ENCODE measurements around the gene IRF2.

IRF2 gene

GRCh38 chr4:184363258-184363657, 111.1 kb downstream of the IRF2 start:
- Histone ChIP-seq H3K27ac (peak overlapping the region; percentile 80), H3K4me1 (ENCODE audit: control insufficient read depth in 1 of 2, insufficient read depth in 1 of 2, low read depth in 1 of 2, low read length in 1 of 2) (peaks cover 37 to 45% of the 10 kb centered on the region in 2 experiments), H3K36me3 (no peaks in the 10 kb centered on the region), H3K27me3 (no peaks in the 10 kb centered on the region), H3K4me3 (ENCODE audit: low read depth in 1 of 2, low read length in 1 of 2) (no peak overlapping the region), H3K9me3 (no peaks in the 10 kb centered on the region)
- TF ChIP-seq, protein P1, sequence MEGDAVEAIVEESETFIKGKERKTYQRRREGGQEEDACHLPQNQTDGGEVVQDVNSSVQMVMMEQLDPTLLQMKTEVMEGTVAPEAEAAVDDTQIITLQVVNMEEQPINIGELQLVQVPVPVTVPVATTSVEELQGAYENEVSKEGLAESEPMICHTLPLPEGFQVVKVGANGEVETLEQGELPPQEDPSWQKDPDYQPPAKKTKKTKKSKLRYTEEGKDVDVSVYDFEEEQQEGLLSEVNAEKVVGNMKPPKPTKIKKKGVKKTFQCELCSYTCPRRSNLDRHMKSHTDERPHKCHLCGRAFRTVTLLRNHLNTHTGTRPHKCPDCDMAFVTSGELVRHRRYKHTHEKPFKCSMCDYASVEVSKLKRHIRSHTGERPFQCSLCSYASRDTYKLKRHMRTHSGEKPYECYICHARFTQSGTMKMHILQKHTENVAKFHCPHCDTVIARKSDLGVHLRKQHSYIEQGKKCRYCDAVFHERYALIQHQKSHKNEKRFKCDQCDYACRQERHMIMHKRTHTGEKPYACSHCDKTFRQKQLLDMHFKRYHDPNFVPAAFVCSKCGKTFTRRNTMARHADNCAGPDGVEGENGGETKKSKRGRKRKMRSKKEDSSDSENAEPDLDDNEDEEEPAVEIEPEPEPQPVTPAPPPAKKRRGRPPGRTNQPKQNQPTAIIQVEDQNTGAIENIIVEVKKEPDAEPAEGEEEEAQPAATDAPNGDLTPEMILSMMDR (IDR thresholded peaks at IDR 0.05): no peak

DNA sequence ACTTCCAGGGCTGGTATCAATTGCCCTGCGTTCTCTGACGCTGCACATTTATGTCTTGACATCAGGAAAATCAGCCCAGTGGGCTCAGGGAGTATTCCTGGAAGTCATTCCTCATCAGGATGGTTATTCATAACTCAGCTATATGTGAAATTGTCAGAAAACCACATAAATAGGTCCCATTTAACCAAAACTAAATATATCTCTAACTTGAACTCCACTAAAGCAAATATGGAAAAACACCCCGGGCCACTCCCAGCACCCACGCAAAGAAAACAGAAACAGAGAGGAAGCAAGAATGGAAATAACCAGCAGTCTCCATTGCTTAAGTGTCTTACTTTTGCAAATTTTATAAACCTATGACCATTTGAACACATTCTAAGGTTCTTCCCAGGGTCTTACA, 112.0 kb downstream of the IRF2 start:
- H3K4me3 ChIP-seq (ENCODE audit: low read depth in 1 of 2, low read length in 1 of 2): no peak overlapping the region
- TF ChIP-seq, protein P1 (IDR thresholded peaks at IDR 0.05): no peak
- peak overlapping the region; percentile 80 for H3K27ac ChIP-seq
- no peaks in the 10 kb centered on the region for H3K27me3 ChIP-seq
- H3K36me3 ChIP-seq: no peaks in the 10 kb centered on the region
- H3K9me3 ChIP-seq: no peaks in the 10 kb centered on the region
- peaks cover 46 to 53% of the 10 kb centered on the region in 2 experiments for H3K4me1 ChIP-seq (ENCODE audit: control insufficient read depth in 1 of 2, insufficient read depth in 1 of 2, low read depth in 1 of 2, low read length in 1 of 2)

GRCh38 chr4:184361443-184361842, 112.9 kb downstream of the IRF2 start:
- Histone ChIP-seq H3K4me1 (ENCODE audit: control insufficient read depth in 1 of 2, insufficient read depth in 1 of 2, low read depth in 1 of 2, low read length in 1 of 2) (peaks cover 56 to 63% of the 10 kb centered on the region in 2 experiments), H3K27me3 (no peaks in the 10 kb centered on the region), H3K9me3 (no peaks in the 10 kb centered on the region), H3K36me3 (no peaks in the 10 kb centered on the region), H3K4me3 (ENCODE audit: low read depth in 1 of 2, low read length in 1 of 2) (no peak overlapping the region), H3K27ac (no peak overlapping the region)
- TF ChIP-seq, protein P1 (IDR thresholded peaks at IDR 0.05): no peak

GRCh38 chr4:184359888-184360287, 114.5 kb downstream of the IRF2 start:
- Histone ChIP-seq H3K4me1 (ENCODE audit: control insufficient read depth in 1 of 2, insufficient read depth in 1 of 2, low read depth in 1 of 2, low read length in 1 of 2) (peaks cover 68 to 73% of the 10 kb centered on the region in 2 experiments), H3K9me3 (no peaks in the 10 kb centered on the region), H3K4me3 (ENCODE audit: low read depth in 1 of 2, low read length in 1 of 2) (no peak overlapping the region), H3K36me3 (no peaks in the 10 kb centered on the region), H3K27me3 (no peaks in the 10 kb centered on the region), H3K27ac (no peak overlapping the region)
- TF ChIP-seq, protein P1 (IDR thresholded peaks at IDR 0.05): no peak

GRCh38 chr4:184358521-184359232, 115.7 kb downstream of the IRF2 start:
- H3K4me1 ChIP-seq (ENCODE audit: control insufficient read depth in 1 of 2, insufficient read depth in 1 of 2, low read depth in 1 of 2, low read length in 1 of 2): peaks cover 64 to 73% of the 10 kb centered on the region in 2 experiments
- H3K4me3 ChIP-seq (ENCODE audit: low read depth in 1 of 2, low read length in 1 of 2): no peak overlapping the region
- no peaks in the 10 kb centered on the region for H3K9me3 ChIP-seq
- no peaks in the 10 kb centered on the region for H3K27me3 ChIP-seq
- H3K27ac ChIP-seq: peak overlapping the region; percentile 94
- no peaks in the 10 kb centered on the region for H3K36me3 ChIP-seq
- TF ChIP-seq, protein P1 (IDR thresholded peaks at IDR 0.05): no peak

Data from neutrophil (primary cell).